ENCODE results near the gene ANTXR2. TPM values are rescaled to one million over a fixed set of nuclear protein-coding genes. Genes with fewer than 3 reads are reported as not detected.

ANTXR2 gene
- total RNA-seq, 1 donor from 2014 or later, result 14.4 TPM

DNA sequence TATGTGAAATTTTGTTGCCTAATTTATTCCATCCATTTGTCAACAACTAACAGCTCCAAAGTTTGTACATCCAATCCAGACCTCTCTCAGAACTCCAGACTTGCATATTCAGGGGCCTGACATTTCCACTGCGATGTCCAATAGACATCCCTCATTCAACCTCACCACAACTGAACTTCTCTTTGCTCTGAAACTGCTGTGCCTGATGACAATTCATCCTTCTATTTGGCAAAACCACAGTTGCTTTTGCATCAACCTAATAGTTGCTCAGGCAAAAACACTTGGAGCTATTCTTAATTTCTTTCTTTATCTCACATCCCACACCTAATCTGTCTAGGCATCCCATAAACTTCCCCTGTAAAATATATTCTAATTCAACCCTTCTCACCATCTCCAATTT is 56.5 kb downstream of the ANTXR2 start:
- no peak for DNase-seq (ENCODE audit: low read depth)
- H3K4me3 ChIP-seq (ENCODE audit: low read depth, low read length), result no peak overlapping the region
- TF ChIP-seq, protein P1, sequence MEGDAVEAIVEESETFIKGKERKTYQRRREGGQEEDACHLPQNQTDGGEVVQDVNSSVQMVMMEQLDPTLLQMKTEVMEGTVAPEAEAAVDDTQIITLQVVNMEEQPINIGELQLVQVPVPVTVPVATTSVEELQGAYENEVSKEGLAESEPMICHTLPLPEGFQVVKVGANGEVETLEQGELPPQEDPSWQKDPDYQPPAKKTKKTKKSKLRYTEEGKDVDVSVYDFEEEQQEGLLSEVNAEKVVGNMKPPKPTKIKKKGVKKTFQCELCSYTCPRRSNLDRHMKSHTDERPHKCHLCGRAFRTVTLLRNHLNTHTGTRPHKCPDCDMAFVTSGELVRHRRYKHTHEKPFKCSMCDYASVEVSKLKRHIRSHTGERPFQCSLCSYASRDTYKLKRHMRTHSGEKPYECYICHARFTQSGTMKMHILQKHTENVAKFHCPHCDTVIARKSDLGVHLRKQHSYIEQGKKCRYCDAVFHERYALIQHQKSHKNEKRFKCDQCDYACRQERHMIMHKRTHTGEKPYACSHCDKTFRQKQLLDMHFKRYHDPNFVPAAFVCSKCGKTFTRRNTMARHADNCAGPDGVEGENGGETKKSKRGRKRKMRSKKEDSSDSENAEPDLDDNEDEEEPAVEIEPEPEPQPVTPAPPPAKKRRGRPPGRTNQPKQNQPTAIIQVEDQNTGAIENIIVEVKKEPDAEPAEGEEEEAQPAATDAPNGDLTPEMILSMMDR (conservative IDR thresholded peaks at IDR 0.05; ENCODE audit: low read depth, low read length), result no peak

DNA sequence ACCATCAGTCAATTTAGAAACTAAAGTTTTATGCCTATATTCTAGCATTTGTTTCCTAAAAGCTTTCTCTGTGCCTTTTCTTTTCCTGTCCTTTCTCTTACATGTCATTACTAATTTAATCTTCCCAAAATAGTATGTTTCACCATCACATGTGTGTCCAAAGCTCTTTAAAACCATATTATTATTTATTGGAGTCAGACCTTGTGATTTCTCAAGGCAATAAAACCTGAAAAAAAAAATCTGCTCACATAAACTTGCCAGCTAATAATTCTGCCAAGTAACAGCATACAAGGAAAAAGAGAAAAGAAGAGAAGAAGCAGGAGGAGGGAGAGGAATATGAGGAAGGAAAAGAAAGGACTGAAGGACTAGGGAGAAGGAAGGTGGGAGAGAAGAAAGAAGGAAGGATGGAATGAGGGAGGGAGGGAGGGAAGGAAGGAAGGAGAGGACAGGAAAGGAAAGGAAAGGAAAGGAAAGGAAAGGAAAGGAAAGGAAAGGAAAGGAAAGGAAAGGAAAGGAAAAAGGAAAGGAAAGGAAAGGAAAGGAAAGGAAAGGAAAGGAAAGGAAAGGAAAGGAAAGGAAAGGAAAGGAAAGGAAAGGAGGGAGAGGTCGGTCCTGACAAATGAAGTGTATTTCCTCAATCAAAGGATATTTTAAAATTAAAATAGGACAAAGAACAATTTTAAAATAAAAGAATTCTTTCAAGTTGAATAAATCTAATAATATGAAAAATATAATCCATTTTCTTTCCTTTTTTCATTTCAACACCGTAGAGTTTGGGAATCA is 57.4 kb downstream of the ANTXR2 start:
- H3K4me3 ChIP-seq (ENCODE audit: low read depth, low read length), result no peak overlapping the region
- no peak for DNase-seq (ENCODE audit: low read depth)
- TF ChIP-seq, protein P1 (conservative IDR thresholded peaks at IDR 0.05; ENCODE audit: low read depth, low read length), result no peak

- TF ChIP-seq, protein P1 (conservative IDR thresholded peaks at IDR 0.05; ENCODE audit: low read depth, low read length), result no peak
- no peak overlapping the region for H3K4me3 ChIP-seq (ENCODE audit: low read depth, low read length)
- no peak for DNase-seq (ENCODE audit: low read depth)
Observed at GRCh38 chr4:80014531-80014930, 58.5 kb downstream of the ANTXR2 start.

DNA sequence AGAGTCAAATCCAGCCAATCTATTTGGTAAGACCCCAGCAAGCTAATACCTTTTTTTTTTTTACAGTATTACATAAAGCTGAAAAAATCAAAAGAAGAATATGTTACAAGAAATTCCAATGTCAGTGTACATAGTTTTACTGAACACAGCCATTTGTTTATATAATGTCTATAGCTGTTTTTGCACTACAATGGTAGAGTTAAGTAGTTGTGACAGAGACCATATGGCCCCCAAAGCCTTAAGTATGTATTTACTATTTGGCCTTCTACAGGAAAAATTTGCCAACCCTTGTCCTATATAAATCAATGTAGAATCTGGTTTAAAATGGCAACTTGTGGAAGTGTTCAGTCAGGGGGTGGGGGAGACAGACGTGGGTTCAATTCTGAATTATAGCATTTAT is 60.7 kb downstream of the ANTXR2 start:
- no peak for DNase-seq (ENCODE audit: low read depth)
- no peak overlapping the region for H3K4me3 ChIP-seq (ENCODE audit: low read depth, low read length)
- TF ChIP-seq, protein P1 (conservative IDR thresholded peaks at IDR 0.05; ENCODE audit: low read depth, low read length), result no peak

- TF ChIP-seq, protein P1 (conservative IDR thresholded peaks at IDR 0.05; ENCODE audit: low read depth, low read length), result no peak
- no peak for DNase-seq (ENCODE audit: low read depth)
- H3K4me3 ChIP-seq (ENCODE audit: low read depth, low read length), result no peak overlapping the region
Observed at GRCh38 chr4:80011636-80012236, 61.3 kb downstream of the ANTXR2 start.

GRCh38 chr4:80010316-80010715 is 62.7 kb downstream of the ANTXR2 start:
- no peak for DNase-seq (ENCODE audit: low read depth)
- H3K4me3 ChIP-seq (ENCODE audit: low read depth, low read length), result no peak overlapping the region
- TF ChIP-seq, protein P1 (conservative IDR thresholded peaks at IDR 0.05; ENCODE audit: low read depth, low read length), result no peak

All from epithelial cell of proximal tubule (primary cell).